NCI-H2171 (cell line): ENCODE results near the gene ARSJ.
A peak's percentile ranks its signal among the peaks of the same experiment; 100 is the strongest.
"Not testable (repeated sequence)": the region's sequence is repeated elsewhere in the genome, so short reads cannot be mapped to it uniquely, and the experiment has no call there.

ENCODE experiments used
- DNase-seq: peaks from one replicate; lab custom pipeline; 2025; lab: John Stamatoyannopoulos, UW

The ARSJ gene

DNA sequence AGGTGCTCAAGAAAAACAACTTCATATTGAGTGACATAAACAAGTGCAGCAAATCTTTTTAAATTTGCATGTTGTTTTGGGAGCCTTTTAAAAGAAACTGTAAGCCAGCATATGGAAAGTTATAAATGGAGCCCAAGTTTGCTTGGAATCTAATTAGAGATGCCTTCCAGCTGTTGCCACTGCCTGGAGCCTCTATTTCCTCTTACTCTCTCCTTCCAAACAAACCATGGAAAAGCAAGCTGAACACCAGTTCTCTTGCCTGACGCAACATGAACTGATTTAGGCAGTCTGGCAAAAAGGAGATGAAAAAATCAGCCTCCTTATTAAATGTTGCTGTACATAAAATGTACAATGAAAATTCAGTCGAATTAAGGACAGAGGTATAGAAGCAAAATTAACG lies 21.5 kb downstream of the ARSJ start:
- no peak for DNase-seq

DNA sequence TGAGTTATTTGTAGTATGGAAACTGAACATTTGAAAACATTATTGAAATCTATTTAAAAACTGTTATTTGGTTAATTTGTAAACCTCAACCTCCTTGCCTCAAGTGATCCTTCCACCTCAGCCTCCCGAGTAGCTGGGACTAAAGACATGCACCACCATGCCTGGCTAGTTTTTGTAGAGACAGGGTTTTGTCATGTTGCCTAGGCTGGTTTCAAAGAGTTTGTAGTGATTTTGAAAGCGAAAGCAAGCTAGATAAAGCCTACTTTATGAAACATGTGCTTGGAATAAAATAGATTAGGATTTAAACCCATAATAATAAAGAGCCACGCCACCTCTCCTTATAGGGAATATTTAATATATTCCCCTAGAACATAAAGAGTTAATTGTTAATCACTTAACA lies 23.5 kb downstream of the ARSJ start:
- no peak for DNase-seq

DNA sequence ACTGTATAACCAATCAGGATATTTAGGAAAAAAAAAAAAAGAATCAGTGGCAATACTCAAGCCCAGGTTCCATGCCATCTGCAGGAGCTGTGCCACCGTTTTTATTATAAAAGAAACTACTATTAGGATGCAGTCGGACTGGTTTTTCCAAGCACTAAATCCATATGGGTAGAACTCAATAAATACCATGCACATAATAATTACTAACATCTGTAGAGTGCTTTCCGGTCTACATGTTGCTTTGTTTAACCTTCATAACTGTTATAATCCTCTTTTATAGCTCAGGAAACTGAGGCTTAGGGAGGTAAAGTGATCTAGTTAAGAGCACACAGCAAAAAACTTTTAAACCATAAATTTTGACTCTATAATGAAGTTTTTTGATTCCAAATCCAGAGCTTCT lies 24.0 kb downstream of the ARSJ start:
- DNase-seq, result no peak

DNA sequence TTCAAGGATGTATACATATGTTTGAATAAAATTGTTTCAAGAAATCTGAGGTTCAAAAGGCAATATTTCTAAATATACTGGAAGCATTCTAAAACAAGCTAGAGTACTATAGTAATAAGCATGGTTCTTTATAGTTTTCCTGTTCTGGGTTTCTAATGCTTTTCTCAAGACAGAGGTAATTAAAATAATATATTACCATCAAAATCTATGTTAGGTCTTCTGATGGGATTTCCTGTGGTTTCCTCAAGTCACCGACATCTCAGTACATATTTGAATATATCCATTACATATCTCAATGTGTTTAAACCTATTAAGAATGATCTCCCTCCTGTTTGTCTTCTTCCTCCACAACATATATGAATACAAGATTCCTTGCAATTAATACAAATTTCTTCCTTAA lies 25.6 kb downstream of the ARSJ start:
- no peak for DNase-seq

DNA sequence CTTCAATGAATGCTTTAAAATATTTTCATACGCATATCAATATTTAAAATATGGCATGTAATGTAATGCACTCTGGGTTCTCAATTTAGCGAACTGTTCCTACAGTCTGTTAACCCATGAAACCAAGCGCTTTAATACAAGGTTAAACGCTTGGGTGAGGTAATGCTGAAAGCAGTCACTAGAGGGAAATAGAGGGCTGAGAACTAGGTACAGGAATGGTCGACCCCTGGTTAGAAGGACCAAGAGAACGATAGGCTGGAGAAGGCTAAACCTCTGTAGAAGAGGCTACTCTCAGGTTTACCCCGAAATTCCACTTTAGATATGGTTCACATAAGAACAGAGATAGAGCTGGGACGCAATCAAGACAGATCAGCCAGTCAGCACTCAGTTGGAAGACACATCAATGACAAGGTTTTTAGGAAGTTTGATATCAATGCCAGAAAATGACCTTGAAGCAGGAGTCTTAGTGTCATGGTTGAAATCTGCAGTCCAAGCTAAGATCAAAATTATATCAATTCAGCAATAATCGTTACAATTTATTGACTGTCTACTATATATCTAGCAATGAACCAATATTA lies 26.9 kb downstream of the ARSJ start:
- DNase-seq, result peak; percentile 3

DNA sequence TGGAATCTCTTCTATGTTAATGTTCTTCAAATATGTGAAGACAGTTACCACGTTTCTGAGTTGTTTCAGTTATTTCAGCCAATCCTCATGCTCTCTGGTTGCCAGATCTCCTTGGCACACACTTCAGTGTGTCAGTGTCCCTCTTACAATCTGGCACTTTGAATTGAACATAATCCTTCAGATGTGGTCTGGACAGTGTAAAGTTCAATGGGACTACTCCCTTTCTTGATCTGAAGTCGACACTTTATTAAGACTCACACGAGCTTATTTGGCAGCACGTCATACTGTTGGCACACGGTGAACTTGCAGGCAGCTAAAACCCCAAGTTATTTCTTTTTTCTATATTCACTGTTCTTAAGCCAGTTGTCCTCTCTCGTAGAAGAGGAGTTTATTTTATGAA lies 28.2 kb downstream of the ARSJ start:
- no peak for DNase-seq

DNA sequence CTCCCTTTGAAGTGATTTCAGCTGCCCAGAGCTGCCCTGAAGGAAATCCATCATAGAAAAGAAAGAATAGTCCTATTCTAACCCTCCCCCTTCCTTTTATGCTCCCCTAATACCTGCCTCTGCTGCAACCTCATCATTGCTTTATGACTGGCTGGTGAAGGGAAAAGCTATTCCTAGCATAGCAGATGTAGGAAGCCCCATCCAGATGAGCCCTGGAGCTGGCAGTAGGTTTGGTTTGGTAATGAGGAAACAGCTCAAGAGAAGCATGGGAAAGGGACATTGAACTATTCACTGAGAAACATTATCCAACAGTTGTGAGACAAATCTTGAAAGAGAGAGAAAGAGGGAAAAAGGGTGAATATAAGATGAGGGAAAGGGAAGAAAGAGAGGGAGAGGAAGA lies 29.2 kb downstream of the ARSJ start:
- DNase-seq, result no peak

DNA sequence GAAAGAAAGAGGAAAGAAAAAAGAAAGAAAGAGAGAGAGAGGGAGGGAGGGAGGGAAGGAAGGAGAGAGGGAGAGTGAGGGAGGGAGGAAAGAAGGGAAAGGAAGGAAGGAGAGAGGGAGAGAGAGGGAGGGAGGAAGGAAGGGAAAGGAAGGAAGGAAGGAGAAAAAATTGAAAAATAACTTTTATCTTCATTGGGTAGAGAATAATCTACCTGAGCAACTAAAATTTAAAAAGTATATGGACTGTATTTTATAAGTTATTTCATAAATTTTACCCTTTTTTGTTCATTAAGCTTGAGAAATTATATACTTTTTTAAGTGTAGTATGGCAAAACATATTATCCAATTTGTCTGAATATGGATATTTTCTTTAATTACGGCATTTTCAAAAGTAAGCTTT lies 32.0 kb downstream of the ARSJ start:
- DNase-seq, result no peak

DNA sequence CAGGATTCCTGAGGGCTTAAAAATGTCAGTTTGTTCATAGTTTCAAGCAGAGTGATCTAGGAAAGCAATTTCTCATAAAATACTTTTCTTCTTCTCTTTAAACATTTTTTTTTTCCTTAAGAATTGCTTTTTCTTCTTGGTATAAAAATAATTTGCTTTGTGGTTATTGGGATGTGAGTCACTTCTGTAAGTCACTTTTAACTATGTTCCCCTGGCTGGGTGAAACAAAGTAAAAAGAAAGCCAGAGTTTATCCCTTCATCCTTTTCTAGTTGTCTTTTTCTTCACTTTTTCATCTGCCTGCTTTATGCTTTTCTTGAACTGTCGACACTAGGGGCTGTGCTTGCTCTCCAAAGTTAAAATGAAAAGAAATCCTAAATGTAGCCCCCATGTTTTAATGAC lies 33.5 kb downstream of the ARSJ start:
- no peak for DNase-seq

DNA sequence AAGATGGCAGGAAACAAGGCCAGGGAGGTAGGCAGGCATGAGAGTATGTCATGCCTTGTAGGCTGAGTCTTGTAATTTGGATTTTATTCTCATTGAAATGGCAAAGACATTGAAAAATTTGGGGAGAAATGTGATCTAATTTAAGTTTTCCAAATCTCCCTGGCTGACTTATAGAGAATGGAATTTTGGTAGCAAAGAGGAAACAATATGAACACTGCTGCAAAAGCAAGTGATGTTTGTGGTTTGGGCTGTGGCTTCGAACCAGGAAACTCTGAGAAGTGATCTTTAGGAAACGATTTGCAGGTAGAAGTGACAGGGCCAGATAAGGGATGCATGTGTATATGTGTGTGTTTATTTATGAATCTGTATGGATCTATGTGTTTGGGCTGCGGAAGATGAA lies 35.6 kb downstream of the ARSJ start:
- no peak for DNase-seq

DNA sequence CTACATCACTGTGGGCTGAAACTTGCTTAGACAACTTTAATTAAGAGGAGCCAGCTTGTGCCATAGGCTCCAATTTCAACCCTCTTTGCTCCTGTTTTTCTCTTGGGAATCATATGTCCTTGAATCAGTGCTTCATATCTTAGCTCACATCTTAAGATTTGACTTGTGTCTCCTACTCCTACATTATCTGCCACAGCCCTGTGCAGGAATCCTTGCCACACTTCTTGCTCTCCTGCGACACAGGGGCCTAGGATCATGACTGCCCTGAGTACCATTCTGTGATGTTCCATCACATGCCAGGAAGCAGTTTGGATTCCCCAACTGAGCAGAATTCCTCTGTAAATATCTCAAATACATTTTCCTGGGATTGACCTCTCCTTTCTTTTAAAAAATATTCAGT lies 36.4 kb downstream of the ARSJ start:
- DNase-seq, result no peak

DNA sequence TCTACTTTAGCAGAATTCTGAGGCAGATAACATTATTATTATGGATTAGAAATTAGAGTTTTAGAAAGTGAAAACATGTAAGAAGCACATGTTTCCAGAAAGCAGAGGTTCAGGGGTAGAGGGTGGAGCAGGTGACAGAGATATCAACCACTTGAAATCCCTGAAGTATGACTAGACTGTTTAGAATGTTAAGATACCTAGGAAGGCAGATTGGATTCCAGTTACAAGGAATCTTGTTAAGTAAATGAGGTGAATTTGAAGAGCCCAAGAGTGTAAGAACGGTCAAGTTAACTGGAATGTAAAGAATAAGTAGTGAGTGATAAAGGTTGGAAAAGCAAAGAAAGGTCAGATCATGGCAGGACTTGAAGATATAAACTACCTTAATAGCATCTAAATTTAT lies 37.6 kb downstream of the ARSJ start:
- no peak for DNase-seq

DNA sequence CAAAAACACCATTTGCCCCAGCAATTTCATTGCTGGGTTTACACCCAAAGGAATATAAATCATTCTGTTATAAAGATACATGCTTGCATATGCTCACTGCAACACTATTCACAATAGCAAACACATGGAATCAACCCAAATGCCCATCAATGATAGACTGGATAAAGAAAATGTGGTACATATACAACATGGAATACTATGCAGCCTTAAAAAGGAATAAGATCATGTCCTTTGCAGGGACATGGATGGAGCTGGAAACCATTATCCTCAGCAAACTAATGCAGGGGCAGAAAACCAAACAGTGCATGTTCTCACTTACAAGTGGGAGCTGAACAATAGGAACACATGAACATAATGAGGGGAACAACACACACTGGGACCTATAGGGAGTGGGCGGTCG lies 39.3 kb downstream of the ARSJ start:
- DNase-seq, result not testable (repeated sequence)

DNA sequence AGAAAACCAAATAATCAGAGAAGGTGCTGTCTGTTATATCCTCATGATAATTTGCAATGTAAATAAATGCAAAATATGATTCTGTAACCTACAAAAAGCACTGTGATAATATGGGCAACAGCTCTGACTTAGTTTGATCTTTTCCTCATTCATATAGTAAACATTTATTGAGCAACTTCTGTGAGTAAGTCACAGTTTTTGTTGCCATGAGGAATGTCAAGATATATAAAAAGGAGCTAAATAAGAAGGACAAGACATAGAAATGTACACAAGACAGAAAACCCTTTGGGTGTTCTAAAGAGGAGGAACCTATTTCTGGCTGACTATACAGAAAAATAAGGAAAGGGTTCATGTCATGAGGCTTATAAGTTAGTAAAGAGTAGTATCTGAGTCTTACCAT lies 44.3 kb downstream of the ARSJ start:
- no peak for DNase-seq

DNA sequence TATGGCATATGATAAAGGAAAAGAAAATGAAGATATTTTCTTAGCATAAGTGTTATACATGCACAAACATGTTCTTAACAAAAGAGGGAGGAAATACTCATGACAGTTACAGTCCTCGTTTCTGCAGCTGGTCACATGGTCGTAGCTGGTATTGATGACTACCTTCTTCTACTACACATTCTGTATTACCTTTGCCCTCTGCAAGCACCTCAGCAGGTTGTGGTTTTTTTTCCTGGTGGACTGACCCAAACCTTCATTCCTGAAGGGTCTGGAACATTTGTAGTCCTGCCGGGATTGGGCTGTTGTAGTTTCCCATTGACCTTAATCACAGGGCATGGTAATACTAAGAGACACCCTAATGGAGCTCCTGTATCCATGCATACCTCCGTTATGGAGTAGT lies 54.7 kb downstream of the ARSJ start:
- not testable (repeated sequence) for DNase-seq

DNA sequence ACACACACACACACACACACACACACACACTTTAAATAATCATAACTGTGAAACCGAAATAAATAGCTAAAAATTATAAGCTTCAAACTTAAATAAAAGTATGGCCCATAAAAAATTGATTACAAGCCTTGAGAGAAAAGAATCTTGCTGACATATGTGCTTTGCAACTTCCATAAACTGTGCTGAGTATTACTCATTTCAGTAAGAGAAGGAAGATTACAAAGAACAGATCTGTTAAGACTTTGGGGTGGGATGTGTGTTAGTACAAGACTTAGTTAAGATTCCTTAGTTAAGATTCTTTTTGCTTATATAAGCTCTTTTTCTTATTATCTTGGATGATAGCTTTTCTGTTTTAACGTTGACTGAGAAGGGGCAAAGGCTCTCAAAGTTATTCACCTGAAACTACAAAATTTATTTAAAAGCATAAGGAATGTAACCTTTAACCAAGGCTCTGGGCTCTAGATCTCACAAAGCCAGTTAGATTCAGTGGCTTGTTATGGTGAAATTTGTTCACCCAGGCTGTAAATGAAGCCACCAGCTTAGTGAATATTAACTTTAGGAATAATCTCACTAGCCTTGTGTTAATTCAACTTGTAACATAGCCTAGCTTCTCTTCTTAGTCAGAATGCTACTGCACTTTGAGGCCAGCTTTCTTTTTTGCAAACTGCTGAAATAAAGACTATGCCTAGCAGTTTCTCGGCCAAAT lies 58.2 kb downstream of the ARSJ start:
- DNase-seq, result no peak

DNA sequence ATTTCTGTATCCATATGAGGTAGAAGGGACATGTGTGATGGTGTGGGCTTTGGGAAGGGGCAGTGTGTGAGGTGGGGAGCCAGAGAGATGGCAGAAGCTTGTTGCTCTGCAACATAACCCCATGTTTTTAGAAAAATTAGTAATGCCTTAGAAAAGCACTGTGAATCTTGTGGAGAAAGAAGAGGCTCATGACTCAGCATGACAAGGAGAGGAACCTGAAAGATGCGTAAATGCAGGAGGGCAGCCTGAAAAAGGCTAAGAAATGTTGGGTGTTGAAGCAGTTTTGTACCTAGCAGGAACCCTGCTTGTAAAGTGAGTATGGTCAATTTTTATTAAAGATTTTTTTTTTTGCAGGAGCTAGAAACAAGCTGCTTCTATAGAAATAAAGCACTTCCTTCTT lies 59.8 kb downstream of the ARSJ start:
- DNase-seq, result no peak

DNA sequence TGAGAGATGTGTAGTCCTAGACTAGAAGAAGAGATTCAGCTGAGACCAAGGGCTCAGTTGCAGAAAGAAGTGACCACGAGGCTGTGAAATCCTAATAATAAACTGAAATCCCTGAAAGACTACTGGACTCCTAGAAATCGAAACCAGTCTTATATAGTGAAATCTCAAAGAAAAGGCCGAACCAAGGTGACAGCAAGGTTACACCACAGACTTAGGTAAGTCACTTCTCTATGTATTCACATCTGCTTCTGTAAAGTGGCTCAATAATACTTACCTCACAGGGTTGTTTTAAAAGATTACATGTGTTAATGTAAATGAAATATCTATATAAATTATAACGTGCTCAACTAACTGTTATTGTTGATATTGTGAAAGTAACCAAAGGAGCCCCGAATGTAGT lies 60.3 kb downstream of the ARSJ start:
- DNase-seq, result no peak

DNA sequence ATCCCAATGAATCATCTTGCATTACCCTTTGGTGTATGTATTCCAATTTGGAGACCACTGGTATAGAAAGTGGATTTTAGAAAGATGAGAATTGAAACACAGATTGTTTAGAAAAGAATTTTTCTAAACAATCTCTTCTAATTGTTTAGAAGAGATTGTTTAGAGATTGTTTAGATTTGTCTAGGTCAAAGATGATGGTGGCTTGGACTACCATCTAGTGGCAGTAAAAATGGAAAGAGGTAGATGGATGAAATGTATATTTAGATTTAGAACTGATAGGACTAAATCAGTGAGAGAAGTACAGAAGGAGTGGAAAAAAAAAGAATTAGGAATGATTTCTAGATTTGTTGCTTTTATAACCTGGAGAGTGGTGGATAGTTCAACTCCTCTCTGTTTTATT lies 70.6 kb downstream of the ARSJ start:
- DNase-seq, result no peak

DNA sequence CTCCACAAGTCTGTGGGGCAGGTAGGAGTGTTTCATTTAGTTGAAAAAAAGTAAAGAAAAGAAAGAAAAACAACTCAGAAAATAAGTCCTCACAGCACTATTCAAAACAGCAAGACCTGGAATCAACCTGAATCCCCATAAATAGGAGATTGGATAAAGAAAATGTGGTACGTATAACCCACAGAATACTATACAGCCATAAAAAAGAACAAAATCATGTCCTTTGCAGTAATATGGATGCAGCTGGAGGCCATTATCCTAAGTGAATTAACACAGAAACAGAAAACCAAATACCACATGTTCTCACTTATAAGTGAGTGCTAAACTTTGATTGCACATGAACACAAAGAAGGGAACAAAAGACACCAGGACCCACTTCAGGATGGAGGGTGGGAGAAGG lies 71.9 kb downstream of the ARSJ start:
- DNase-seq, result no peak

DNA sequence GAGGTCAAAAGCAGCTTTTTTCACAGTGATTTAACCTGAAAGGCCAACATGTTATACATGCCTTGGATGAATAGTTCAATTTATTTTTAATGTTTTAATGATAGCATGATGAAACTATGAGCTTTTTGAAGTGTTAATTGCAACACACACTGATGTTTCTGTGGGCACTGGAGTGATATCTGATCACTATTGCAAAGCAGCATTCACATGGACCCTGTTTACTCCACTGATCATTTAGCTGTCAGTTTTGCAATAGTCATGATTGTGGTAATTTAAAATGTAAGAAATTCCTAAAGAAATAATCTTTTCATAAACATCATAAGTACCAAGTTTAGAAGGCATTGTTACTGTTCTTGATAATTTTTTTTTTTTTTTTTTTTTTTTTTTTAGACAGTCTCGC lies 74.1 kb downstream of the ARSJ start:
- DNase-seq, result no peak

DNA sequence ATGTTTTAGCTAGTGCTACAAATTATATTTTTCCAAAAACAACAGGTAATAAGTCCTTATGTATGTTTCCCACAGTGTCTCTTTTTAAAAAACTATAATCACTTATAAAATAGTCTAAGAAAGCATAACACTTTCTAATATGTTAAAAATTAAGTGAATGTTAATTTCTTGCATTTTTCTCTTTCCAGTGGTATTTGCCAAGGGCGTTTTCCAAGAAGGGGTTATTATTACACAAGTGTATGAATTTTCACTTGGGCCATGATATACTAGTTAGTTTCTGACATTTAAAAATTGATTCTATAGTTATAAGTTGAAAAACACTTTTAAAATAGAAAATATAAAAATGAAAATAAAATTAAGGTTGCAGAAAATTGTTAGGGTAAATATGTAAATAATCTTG lies 74.6 kb downstream of the ARSJ start:
- DNase-seq, result no peak

DNA sequence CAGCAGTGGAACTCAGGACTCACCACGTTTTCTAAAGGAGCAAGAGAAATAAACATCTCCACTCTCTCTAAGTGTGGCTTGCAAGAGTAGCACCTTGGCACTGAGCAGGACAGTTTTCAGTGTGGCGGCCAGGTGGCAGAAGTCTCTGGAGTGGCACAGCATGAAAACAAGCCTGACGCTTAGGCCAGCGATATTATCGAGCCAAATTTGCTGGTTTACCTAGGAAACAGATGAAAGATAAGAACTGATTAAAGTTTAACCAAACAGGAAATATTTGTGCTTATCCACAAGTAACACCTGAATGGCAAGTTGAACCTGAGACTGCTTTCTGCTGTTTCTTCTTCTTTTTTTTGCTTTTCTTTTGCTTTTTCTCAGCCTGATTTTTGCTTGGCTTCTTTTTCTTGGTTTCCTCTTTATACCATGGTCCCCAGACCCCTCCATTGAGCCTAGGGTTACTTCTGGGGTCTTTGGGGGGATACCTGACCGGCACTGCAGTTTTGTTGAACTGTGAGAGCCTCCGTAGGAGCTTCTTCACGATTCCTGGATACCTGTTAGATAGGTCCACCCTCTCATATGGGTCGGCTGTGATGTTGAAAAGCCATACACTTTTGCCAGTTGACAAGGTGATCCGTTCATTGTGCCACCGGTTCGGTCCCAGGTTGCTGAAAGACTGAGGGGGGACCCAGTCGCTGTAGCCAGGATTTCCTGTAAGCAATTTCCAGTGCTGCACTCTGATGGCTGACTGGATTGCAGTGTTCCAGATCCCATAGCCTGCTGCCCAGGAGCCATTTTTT lies 77.3 kb downstream of the ARSJ start:
- DNase-seq, result no peak
